ENCODE results near the gene UNC45A. TPM values are rescaled to one million over a fixed set of nuclear protein-coding genes. Genes with fewer than 3 reads are reported as not detected.

UNC45A gene
- total and polyA plus RNA-seq, 2 of the 8 experiments (the other 6 are each of a cell fraction or from before 2014, with no cell fraction given): 74.1 to 84.2 TPM

GRCh38 chr15:90906181-90906849, 28.8 kb upstream of the UNC45A start (continued):
- TF ChIP-seq, protein P1, sequence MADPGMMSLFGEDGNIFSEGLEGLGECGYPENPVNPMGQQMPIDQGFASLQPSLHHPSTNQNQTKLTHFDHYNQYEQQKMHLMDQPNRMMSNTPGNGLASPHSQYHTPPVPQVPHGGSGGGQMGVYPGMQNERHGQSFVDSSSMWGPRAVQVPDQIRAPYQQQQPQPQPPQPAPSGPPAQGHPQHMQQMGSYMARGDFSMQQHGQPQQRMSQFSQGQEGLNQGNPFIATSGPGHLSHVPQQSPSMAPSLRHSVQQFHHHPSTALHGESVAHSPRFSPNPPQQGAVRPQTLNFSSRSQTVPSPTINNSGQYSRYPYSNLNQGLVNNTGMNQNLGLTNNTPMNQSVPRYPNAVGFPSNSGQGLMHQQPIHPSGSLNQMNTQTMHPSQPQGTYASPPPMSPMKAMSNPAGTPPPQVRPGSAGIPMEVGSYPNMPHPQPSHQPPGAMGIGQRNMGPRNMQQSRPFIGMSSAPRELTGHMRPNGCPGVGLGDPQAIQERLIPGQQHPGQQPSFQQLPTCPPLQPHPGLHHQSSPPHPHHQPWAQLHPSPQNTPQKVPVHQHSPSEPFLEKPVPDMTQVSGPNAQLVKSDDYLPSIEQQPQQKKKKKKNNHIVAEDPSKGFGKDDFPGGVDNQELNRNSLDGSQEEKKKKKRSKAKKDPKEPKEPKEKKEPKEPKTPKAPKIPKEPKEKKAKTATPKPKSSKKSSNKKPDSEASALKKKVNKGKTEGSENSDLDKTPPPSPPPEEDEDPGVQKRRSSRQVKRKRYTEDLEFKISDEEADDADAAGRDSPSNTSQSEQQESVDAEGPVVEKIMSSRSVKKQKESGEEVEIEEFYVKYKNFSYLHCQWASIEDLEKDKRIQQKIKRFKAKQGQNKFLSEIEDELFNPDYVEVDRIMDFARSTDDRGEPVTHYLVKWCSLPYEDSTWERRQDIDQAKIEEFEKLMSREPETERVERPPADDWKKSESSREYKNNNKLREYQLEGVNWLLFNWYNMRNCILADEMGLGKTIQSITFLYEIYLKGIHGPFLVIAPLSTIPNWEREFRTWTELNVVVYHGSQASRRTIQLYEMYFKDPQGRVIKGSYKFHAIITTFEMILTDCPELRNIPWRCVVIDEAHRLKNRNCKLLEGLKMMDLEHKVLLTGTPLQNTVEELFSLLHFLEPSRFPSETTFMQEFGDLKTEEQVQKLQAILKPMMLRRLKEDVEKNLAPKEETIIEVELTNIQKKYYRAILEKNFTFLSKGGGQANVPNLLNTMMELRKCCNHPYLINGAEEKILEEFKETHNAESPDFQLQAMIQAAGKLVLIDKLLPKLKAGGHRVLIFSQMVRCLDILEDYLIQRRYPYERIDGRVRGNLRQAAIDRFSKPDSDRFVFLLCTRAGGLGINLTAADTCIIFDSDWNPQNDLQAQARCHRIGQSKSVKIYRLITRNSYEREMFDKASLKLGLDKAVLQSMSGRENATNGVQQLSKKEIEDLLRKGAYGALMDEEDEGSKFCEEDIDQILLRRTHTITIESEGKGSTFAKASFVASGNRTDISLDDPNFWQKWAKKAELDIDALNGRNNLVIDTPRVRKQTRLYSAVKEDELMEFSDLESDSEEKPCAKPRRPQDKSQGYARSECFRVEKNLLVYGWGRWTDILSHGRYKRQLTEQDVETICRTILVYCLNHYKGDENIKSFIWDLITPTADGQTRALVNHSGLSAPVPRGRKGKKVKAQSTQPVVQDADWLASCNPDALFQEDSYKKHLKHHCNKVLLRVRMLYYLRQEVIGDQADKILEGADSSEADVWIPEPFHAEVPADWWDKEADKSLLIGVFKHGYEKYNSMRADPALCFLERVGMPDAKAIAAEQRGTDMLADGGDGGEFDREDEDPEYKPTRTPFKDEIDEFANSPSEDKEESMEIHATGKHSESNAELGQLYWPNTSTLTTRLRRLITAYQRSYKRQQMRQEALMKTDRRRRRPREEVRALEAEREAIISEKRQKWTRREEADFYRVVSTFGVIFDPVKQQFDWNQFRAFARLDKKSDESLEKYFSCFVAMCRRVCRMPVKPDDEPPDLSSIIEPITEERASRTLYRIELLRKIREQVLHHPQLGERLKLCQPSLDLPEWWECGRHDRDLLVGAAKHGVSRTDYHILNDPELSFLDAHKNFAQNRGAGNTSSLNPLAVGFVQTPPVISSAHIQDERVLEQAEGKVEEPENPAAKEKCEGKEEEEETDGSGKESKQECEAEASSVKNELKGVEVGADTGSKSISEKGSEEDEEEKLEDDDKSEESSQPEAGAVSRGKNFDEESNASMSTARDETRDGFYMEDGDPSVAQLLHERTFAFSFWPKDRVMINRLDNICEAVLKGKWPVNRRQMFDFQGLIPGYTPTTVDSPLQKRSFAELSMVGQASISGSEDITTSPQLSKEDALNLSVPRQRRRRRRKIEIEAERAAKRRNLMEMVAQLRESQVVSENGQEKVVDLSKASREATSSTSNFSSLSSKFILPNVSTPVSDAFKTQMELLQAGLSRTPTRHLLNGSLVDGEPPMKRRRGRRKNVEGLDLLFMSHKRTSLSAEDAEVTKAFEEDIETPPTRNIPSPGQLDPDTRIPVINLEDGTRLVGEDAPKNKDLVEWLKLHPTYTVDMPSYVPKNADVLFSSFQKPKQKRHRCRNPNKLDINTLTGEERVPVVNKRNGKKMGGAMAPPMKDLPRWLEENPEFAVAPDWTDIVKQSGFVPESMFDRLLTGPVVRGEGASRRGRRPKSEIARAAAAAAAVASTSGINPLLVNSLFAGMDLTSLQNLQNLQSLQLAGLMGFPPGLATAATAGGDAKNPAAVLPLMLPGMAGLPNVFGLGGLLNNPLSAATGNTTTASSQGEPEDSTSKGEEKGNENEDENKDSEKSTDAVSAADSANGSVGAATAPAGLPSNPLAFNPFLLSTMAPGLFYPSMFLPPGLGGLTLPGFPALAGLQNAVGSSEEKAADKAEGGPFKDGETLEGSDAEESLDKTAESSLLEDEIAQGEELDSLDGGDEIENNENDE (IDR thresholded peaks at IDR 0.05; ENCODE audit: insufficient replicate concordance, low read length): no peak
- TF ChIP-seq GABPA (IDR thresholded peaks at IDR 0.05; ENCODE audit: borderline replicate concordance, insufficient read depth, low read length): no peak
